Endodermal cell (in vitro differentiated cells): ENCODE data around the gene DAPK1. TPM values are rescaled to one million over a fixed set of nuclear protein-coding genes. Genes with fewer than 3 reads are reported as not detected.

Source experiments
- DNase-seq: peaks from one replicate; pipeline ENCODE4 v3.0.0-alpha.2; 2017
- H3K27ac ChIP-seq: 2 replicates; pipeline ENCODE4 v1.5.1; 2013; ENCODE audit warnings: mild to moderate bottlenecking, low read depth, low read length, moderate library complexity
- H3K27me3 ChIP-seq: 2 replicates; pipeline ENCODE4 v1.6.1; 2013; ENCODE audit warnings: mild to moderate bottlenecking, low read length, moderate library complexity; ENCODE audit not compliant: insufficient read depth, control insufficient read depth, poor library complexity, severe bottlenecking
- H3K36me3 ChIP-seq: 2 replicates; pipeline ENCODE4 v1.7.0; 2013; ENCODE audit warnings: mild to moderate bottlenecking, low read length, moderate library complexity; ENCODE audit not compliant: control insufficient read depth, insufficient read depth
- H3K4me1 ChIP-seq: one replicate; pipeline ENCODE4 v1.7.0; 2013; ENCODE audit warnings: low read length; ENCODE audit not compliant: control insufficient read depth, insufficient read depth
- H3K4me3 ChIP-seq: 2 replicates; pipeline ENCODE4 v1.5.1; 2013; ENCODE audit warnings: mild to moderate bottlenecking, low read length, moderate library complexity
- H3K9ac ChIP-seq: 2 replicates; pipeline ENCODE4 v1.6.1; 2013; ENCODE audit warnings: mild to moderate bottlenecking, low read length, moderate library complexity; ENCODE audit not compliant: poor library complexity, severe bottlenecking; ENCODE audit errors: extremely low read depth
- H3K9me3 ChIP-seq: 2 replicates; pipeline ENCODE4 v1.6.1; 2013; ENCODE audit warnings: mild to moderate bottlenecking, low read length, moderate library complexity; ENCODE audit not compliant: control insufficient read depth
- H3K27ac Mint-ChIP-seq: 2 replicates; pipeline ENCODE4 v1.8.0; 2020; ENCODE audit warnings: mixed read lengths
- H3K27me3 Mint-ChIP-seq: 2 replicates; pipeline ENCODE4 v1.8.0; 2021; ENCODE audit warnings: mild to moderate bottlenecking, mixed read lengths; ENCODE audit not compliant: insufficient read depth
- H3K36me3 Mint-ChIP-seq: 2 replicates; pipeline ENCODE4 v1.8.0; 2020; ENCODE audit warnings: low read depth, mixed read lengths
- H3K4me1 Mint-ChIP-seq: 2 replicates; pipeline ENCODE4 v1.8.0; 2020; ENCODE audit warnings: mixed read lengths
- H3K4me3 Mint-ChIP-seq: 2 replicates; pipeline ENCODE4 v1.8.0; 2020; ENCODE audit warnings: mild to moderate bottlenecking, moderate library complexity, mixed read lengths
- H3K9me3 Mint-ChIP-seq: 2 replicates; pipeline ENCODE4 v1.8.0; 2020; ENCODE audit warnings: mild to moderate bottlenecking, mixed read lengths
- CTCF ChIP-seq: fragments of 200-600 bp; sonication (generic); conservative IDR thresholded peaks from 2 replicates; pipeline ENCODE4 v1.5.0; 2021; ENCODE audit warnings: antibody characterized with exemption, mild to moderate bottlenecking
- WGBS, 2 experiments: methylation state at CpG; one replicate each; pipeline versions ENCODE4 v1.1.5 to v1.1.7; 2013; ENCODE audit warnings: missing lambda C conversion rate in 2 of 2, mixed read lengths in 1 of 2; ENCODE audit not compliant: insufficient coverage in 1 of 2, insufficient read length in 1 of 2; 5-methylcytosine and 5-hydroxymethylcytosine counted together
- total RNA-seq, 2 donors: library from RNA; stranded (reverse); fragmentation: NEBNext Ultra II Directional in 1 of 2; extraction: Animal tissue kit (Norgen Biotek cat#: 25700) in 1 of 2; gene quantifications; 2 replicates in 1 of 2; 3 replicates in 1 of 2; pipeline ENCODE4 v1.2.1, GENCODE V29; 2021

DAPK1 gene
- total RNA-seq, 2 donors from 2014 or later, result 117 to 139 TPM

- no peaks in the 10 kb centered on the region for H3K27me3 ChIP-seq
- H3K9me3 Mint-ChIP-seq, result no peaks in the 10 kb centered on the region
- peaks cover 35% of the 10 kb centered on the region for H3K4me1 Mint-ChIP-seq
- no peak for TF ChIP-seq CTCF
- peaks cover 53% of the 10 kb centered on the region for H3K36me3 Mint-ChIP-seq
- H3K27ac ChIP-seq, result no peak overlapping the region
- no peaks in the 10 kb centered on the region for H3K4me1 ChIP-seq
- H3K36me3 ChIP-seq, result peaks cover 41% of the 10 kb centered on the region
- 98 to 100% methylated on average over 1 of the region's 1 CpG for WGBS, 2 experiments
- no peak overlapping the region for H3K4me3 Mint-ChIP-seq
- peaks cover 2% of the 10 kb centered on the region for H3K27me3 Mint-ChIP-seq
- H3K27ac Mint-ChIP-seq, result no peak overlapping the region
- no peaks in the 10 kb centered on the region for H3K9me3 ChIP-seq
- peak overlapping the region; percentile 17 for H3K4me3 ChIP-seq
- H3K9ac ChIP-seq, result no peak overlapping the region
- DNase-seq, result no peak
Measured at GRCh38 chr9:87501806-87502205, 4.1 kb downstream of the DAPK1 start.

- DNase-seq, result no peak
- Mint-ChIP-seq H3K27ac (no peak overlapping the region), H3K27me3 (no peaks in the 10 kb centered on the region), H3K4me3 (no peak overlapping the region), H3K4me1 (peaks cover 33% of the 10 kb centered on the region), H3K36me3 (peaks cover 61% of the 10 kb centered on the region), H3K9me3 (no peaks in the 10 kb centered on the region)
- 93 to 98% methylated on average over 6 to 7 of the region's 7 CpGs for WGBS, 2 experiments
- TF ChIP-seq CTCF, result no peak
- Histone ChIP-seq H3K27ac (no peak overlapping the region), H3K9ac (no peak overlapping the region), H3K4me1 (no peaks in the 10 kb centered on the region), H3K9me3 (no peaks in the 10 kb centered on the region), H3K36me3 (peaks cover 48% of the 10 kb centered on the region), H3K27me3 (no peaks in the 10 kb centered on the region), H3K4me3 (no peak overlapping the region)
Measured at GRCh38 chr9:87502391-87503221, 4.9 kb downstream of the DAPK1 start.

GRCh38 chr9:87503430-87503829, 5.8 kb downstream of the DAPK1 start:
- H3K36me3 ChIP-seq, result peaks cover 53% of the 10 kb centered on the region
- Mint-ChIP-seq H3K4me3 (no peak overlapping the region), H3K4me1 (peaks cover 33% of the 10 kb centered on the region), H3K27ac (no peak overlapping the region), H3K9me3 (no peaks in the 10 kb centered on the region), H3K36me3 (peaks cover 66% of the 10 kb centered on the region), H3K27me3 (no peaks in the 10 kb centered on the region)
- H3K4me1 ChIP-seq, result no peaks in the 10 kb centered on the region
- DNase-seq, result no peak
- no peak overlapping the region for H3K9ac ChIP-seq
- TF ChIP-seq CTCF, result no peak
- H3K9me3 ChIP-seq, result no peaks in the 10 kb centered on the region
- 91 to 100% methylated on average over 2 of the region's 2 CpGs for WGBS, 2 experiments
- H3K27ac ChIP-seq, result no peak overlapping the region
- no peak overlapping the region for H3K4me3 ChIP-seq
- H3K27me3 ChIP-seq, result no peaks in the 10 kb centered on the region
